Stimulated activated CD8-positive, alpha-beta memory T cell treated with anti-CD3 and anti-CD28 coated beads, Interleukin-15, amount 100 ng/mL, for 1 hour (primary cell): ENCODE results near the gene AOAH.

Source experiments
- DNase-seq: peaks from one replicate; pipeline ENCODE4 v3.0.0-alpha.2; 2020; ENCODE audit warnings: low read depth

Gene AOAH, protein sequence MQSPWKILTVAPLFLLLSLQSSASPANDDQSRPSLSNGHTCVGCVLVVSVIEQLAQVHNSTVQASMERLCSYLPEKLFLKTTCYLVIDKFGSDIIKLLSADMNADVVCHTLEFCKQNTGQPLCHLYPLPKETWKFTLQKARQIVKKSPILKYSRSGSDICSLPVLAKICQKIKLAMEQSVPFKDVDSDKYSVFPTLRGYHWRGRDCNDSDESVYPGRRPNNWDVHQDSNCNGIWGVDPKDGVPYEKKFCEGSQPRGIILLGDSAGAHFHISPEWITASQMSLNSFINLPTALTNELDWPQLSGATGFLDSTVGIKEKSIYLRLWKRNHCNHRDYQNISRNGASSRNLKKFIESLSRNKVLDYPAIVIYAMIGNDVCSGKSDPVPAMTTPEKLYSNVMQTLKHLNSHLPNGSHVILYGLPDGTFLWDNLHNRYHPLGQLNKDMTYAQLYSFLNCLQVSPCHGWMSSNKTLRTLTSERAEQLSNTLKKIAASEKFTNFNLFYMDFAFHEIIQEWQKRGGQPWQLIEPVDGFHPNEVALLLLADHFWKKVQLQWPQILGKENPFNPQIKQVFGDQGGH

DNA sequence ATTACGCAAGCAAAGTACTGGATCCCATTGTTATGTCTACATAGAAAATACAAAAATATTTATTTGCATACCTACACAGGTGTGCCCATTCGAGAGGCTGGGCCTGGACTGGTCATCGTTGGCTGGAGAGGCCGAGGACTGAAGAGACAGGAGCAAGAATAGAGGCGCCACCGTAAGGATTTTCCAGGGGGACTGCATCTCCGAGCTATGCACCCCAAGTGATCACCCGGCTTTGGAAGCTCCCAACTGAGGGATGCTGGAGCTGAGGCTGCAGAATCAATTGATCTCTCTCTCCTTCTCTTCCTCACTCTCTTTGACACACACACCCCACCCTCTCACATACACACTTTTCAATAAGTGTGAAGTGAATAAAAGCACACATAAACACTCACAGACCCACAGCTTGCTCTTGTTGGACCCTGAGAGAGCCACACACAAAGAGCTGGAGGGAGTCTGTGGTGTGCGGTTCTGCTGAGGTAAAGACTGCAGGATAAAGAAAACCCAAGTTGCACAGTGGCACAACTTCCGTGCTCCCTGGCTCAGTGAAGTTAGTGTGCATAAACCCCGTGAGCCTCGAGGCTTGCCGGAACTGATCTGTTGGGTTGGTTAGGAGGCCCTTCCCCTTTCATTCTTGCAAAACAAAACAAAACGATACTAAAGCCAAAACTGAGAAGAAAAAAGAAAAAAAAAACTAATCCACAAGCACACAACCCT is at the start of gene AOAH:
TSS of gene AOAH (minus strand) at position 544 of the 714 bp plus-strand sequence. CDS start at position 198, 346 bp downstream.
- peak; percentile 31 for DNase-seq

DNA sequence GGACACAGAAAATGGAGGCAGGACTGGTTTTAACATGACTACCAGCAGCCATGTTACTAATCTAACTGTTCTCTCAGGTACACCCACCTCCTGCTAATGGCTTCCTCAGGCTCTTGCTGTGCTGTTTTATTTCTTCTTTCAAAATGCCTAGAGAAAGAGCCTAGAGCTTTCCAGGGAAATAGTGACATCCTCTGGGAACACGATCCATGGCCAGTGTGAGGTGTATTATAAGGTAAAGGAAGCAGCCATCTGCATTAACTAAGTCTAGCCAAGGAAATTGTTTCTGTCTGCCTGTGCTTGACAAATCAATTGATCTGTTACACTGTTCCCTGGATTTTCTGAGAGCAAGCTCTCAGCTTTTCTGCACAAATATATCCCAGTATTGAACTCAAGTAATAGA is 42.2 kb upstream of the AOAH start:
- DNase-seq = no peak

DNA sequence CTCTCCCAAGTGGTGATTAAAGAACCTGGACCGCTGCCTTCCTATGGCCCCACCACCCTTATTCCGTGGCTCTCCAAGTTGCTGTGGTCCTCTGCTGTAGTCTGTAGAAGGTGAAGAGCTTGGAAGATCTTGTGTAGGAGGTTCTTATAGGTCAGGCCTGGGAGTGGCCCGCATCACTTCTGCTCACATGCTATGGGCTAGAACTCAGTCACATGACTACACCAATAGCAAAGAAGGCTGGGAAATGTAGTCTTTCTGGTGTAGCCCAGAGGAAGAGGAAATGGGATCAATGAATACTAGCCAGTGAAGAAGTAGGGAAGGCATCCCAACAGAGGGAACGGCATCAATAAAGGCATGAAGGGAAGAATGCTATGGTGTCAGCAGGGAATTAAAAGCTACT is 41.3 kb upstream of the AOAH start:
- no peak for DNase-seq

DNA sequence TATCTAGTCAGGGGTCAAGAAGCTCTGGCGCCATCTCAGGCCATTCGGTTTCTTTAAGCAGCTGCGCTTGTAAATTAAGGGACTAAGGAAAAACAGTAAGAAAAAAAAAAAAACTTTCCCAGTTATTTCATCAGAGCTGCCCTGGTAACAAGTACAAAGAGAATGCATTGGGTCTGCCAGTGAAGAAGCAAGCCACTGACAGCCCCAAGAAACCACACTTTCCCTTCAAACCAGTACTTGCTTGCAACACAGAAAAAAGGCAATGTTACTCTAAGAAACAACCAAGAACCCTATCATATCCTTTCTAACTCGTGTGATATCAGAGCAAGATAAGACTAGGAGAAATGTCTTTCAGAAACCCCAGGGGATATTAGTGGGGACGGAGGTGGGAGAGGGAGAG is 40.6 kb upstream of the AOAH start:
- DNase-seq = no peak

DNA sequence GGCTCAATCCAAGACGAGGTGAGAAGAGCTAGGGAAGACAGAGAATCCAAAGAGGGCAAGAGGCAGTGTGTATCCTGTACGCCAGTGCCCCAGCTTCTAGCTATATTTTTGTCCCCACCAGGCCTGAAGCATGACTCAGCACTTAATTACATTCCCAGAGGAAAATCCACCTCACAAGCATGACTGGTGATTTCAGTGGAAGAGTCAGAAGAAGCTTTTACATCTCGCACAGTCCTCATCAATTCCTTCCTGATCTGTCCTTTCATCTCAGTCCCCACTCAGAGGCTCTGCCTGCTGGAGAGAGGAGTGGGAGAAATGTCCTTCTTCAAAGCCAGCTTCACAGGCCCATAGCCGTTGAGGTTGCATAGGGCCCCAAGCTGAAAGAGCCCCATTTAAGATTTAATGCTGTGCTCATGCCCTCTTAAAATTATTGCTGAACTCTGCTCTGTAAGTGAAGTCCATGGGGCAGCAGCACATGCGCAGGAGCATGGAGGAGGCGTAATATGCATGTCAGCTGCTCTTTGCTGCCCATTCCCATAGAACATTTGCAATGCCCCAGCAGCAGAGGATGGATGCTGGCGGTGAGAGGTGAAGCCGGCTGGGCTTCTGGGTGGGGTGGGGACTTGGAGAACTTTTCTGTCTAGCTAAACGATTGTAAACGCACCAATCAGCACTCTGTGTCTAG is 39.0 kb upstream of the AOAH start:
- no peak for DNase-seq

DNA sequence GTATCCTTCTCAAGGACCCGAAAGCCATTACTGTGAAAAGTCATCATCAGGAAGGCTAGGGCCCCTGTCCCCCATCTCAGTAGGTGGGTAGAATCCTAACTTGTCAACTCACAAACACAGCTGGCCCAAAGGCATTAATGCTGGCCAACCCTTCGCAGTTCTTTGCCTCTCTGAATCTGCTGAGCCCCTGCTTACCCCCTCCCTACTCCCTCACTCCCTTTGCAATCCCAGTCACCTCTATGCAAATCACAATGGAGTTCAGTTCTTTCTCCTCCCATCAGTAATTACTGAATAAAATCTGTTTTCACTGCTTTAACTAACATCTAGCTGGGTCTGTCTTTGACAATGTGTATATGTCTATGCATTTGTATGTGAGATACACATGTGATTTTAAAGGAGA is 38.1 kb upstream of the AOAH start:
- DNase-seq = no peak

DNA sequence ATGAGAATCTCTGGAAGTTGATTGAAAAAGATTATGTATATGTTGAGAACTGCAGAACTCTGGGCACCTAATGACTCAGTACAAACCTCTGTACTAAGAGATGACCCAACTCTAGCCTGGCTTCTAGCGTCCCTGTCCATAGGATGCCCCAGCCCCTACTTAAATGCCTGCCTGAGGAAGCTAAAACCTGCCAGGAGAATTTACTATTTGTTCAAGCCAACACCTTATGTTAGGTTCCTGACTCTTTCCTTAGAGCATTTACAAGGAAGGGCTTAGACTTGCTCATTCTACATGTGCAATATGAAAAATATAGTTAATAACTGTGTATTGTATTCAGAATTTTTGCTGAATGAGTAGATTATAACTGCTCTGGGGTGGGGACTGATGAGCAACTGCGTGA is 37.5 kb upstream of the AOAH start:
- no peak for DNase-seq

DNA sequence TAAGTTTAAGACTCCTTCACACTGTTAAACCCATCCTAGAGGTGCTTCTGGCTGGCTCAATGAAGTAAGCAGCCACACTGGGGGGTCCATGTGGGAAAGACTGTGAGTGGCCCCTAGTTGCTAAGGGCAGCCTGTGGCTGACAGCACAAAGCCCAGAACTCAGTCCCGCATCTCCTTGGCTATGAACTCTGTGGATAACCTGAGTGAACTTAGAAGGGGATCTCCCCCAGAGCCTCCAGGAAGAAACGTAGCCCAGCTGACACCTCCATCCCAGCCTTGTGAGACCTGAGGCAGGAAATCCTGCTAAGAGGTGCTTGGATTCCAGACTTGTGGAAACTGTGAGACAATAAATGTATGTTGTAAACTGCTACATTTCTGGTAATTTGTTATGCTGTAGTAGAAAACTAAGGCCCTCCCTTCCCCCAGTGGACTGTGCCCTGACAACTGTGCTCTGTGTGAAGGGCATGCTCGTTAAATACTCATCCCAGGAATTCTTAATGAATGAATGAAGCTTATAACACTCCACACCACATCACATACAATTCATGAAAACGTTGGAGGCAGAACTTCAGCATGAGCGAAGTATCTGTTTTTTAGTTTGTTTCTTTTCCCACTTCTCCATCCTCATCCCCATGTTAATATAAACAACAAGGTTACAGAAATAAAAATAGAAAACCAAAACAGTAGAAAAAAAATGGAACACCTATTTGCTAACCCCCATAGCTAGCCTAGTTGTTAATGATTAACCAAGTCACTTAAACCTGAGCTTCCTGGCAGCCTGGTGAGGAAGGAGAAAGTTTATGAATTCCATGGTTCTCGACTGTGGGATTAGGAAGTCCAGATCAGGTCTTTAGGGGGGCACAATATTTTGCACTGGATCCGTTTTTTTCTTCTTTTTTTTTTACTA is 36.8 kb upstream of the AOAH start:
- DNase-seq = no peak

DNA sequence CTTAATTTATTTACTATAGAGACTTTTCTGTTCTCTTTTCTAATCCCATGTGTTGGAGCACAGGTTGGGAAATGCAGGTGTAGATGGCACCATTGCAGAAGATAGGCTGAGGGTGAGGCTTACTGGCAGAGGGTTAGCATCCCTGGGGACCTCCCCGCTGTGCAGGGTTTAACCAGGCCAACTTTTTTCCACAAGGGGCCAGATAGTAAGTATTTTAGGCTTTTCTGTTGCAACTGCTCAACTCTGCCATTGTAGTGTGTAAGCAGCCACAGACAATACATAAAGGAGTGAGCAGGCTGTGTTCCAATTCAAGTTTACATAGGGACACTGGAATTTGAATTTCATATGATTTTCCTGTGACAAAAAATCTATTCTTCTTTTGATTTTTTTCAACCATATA is 34.6 kb upstream of the AOAH start:
- DNase-seq = no peak

DNA sequence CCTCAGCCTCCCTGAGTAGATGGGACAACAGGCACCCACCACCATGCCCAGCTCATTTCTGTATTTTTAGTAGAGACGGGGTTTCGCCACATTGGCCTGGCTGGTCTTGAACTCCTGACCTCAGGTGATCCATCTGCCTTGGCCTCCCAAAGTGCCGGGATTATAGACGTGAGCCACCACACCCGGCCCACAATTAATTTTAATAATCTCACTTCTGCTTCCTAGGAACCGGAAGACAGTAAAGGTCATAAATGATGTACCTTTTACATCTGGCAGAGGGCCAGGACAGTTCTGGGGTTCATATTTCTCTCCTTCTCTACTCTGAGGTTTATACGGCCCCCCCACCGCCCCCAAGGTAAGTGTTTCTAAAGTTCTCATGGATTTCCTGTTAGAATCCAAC is 31.2 kb upstream of the AOAH start:
- no peak for DNase-seq

DNA sequence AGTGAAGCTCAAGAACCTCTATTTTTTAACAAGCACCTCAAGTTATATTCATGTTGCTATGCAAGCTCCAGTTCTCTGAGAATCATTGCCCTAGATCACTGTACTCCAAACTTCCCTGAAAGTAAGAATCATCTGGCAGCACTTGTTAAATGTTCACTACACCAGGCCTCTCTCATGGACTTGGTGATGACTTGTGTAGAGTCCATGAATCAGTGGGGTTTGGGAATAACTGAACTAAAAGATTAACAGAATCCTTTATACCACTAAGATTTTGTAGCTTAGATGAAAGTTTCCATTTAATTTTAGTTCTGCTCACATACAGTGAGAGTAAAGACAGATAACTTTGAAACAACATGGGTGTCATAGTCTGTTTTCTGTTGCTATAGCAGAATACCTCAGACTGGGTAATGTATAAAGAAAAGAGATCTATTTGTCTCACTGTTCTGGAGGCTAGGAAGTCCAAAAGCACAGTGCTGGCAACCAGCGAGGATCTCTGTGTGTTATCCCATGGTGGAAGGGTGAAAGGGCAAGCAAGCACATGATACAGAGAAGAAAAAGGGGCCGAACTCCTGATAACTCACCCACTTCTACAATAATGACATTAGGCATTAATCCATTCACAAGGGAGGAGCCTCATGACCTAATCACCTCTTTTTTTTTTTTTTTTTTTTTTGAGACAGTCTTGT is 27.9 kb upstream of the AOAH start:
- no peak for DNase-seq

DNA sequence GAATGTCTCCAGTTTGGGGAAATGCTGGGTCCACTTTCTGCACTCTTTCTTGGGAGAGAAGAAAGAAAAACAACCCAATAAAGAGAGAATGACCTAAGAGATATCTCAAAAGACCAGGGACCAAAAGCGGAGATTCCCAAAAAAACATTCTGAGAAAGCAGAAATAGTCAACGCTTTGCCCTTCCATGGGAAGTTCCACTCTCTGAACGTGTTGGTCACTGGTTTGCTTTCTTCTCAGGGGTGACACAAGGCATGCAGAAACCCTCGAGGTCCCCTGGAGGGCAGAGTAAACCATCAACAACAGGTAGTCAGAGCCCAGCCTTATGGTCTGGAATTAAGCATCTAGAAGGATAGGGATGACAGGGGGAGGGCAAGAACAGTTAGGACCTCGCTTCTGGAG is 26.2 kb upstream of the AOAH start:
- DNase-seq = no peak

DNA sequence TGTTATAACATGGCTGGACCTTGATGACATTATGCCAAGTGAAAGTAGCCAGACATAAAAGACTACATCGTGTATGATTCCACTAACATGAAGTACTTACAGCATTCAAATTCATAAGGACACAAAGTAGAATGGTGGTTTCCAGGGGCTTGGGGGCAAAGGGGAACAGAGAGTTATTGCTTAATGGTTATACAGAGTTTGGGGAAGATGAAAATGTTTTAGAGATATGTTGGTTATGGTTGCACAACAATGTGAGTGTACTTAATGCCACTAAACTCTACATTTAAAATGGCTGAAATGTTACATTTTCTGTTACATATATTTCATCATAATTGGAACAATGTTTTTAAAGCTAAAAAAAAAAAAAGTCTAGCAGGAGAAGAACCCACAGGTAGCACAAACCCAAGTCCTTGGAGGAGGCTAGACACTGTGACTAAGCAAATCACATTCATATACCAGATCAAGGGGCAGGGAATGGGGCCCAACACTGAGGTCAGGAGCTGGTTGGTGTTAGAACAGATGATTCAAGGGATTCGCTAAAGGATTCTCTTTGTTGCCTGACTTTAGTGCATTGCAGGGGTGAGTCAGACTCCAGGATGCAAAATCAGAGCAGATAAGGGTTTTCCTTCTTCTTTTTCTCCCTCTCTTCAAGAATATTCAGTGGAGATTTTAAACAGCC is 25.1 kb upstream of the AOAH start:
- DNase-seq = no peak

DNA sequence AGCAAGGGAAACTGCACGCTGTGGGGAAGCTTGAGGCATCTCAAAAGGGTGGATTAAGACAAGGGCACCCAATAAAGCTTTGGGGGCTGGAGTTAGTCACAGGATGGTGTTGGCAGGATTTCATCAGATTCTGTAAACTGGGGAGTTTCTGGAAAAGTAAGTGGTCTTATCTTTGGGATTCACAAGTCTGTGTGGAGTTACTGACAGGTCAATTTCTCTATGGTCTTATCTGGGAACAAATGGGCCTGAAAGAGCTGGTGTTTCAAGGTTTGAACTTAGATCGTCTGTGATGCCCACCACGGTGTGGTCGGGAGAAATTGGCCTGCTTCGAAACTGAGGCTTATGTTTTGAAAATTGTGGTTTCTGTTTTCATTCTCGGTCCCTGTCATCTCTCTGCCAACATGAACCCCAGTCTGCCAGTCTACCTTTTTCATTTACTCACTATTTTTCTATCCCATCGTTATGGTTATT is 23.8 kb upstream of the AOAH start:
- no peak for DNase-seq

DNA sequence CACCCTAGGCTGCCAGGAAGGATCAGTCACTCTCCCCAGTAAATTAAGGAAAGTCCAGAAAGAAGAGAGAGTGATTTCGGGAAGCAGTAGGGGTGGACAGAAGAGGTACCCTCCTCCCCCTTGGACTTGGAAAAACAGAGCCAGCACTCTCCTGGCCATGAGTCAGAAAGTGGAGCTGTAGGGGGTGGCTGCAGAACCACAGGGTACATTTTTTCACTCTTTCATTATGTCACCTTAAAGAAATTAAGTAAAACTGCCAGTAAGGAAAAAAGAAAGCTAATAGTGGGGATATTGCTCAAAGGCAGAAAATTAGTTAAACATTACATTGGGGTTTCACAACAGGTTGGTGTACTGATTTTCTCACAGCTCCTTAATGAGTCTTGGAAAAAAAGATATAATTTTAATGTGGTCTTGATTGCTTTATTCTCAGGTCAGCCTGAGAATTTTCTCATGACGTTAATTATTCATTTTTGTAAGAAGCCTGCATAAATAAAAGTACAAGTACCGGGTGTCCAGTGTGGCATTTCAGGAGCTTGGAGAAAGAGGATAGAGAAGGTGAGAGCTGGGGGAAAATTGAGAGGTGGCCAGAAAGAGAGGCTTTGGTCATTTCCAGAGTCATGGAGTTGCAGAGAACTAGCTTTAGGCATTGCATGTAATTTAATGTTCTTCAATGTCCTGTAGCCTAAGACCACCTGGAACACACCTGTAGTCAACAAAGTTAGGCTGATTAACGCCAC is 23.2 kb upstream of the AOAH start:
- no peak for DNase-seq

DNA sequence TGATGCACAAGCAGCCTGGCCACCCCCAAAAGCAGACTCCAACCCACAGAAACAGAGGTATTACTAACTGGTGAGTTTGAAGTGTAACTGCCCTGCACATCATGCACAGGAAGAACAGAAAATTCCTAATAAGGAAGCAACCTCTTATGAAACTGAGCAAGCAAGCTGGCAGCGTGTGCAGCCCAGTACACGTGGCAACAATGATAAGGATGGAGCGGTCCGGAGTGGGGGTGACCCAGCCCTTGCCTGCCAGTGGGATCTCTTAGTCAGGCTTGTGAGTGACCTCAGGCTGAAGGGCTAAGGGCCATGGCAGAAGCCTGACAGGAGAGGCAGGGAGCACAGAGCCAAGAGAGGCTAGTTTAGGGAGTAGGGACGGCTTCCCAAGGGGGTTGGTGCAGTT is 22.1 kb upstream of the AOAH start:
- DNase-seq = no peak

DNA sequence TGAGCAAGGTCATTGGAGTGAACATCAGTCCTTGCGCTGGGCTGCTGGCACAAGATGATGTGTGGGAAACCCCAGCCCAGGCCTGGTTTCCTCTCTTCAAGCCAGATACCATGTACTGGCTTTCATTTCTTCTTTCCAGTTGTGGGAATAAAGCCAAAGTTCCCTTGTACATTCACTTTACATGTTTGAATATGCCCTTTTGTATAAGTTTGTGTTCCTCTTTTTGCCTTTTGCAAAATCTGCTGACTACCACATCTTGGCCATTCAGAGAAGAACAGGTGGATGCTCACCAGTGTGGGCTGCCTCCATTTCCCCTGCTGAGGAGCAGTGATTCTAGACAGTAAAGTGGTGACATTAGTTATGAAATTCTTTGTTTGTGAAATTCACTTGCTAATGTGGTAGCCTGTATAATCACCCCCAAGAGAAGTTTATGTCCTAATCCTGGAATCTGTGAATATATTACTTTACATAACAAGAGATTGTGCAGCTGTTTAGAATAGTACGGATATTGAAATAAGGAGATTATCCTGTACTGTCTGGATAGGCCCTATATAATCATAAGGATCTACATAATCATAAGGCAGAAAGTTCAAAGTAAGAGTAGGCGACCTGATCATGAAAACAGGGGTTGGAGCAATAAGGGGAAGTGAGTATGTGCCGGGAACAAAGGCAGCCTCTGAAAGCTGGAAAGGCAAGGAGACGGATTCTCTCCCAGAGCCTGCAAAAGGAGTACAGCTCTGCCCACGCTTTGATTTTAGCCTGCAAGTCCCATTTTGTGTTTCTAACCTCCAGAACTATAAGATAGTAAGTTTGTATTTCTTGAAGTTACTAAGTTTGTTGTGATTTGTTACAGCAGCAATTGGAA is 18.8 kb upstream of the AOAH start:
- no peak for DNase-seq

DNA sequence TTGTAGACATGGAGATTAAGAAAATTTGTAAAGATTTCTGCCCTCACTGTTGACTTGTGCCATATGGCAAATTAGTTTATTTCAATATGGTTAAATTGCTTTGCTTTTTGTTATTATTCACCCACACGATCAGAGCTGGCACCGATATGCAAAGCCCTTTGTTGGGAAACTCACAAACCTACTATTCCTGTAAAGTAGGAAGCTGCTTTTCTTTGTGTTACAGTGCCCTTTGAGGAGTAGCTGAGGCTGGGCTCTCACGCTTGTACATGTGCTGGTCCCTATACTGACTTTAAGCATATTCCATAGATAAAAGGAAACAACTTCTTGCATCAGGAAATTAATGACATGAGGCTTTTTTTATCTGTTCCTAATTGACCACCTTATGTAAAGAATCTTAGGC is 17.6 kb upstream of the AOAH start:
- DNase-seq = no peak

DNA sequence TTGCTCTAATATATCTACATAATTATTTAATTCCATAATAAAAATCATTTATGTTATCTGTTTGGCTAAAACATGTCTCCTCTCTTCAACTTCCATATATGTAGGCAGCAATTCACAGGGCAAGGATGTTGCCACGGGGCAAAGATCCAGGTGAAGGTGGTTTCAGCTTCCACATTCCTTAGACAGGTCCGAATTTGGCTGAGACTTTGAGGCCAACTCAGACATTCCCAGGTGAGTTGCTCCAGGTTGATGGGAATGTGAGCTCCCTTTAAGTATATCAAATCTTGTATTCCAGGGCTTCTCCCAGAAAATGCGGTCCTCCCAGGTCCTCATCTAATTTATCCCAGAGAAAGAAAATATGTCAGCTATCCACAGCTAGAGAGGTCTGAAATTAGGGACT is 15.1 kb upstream of the AOAH start:
- no peak for DNase-seq
